NOMO-1 (cell line): ENCODE measurements around the gene TSHR.
"Not testable (repeated sequence)": the region's sequence is repeated elsewhere in the genome, so short reads cannot be mapped to it uniquely, and the experiment has no call there.

ENCODE experiments used
- DNase-seq, 2 experiments: peaks; one replicate each; lab custom pipeline; 2025; ENCODE audit not compliant: unreplicated experiment in 2 of 2; lab: John Stamatoyannopoulos, UW

Gene TSHR

GRCh38 chr14:80955416-80955941, at the start of gene TSHR:
TSHR (plus strand) TSS chr14:80955621; CDS start chr14:80955681, 60 bp downstream.
- no peak for DNase-seq

- DNase-seq = no peak
Measured at GRCh38 chr14:80906336-80906735, 49.1 kb upstream of the TSHR start.

GRCh38 chr14:80906946-80907345, 48.5 kb upstream of the TSHR start:
- no peak for DNase-seq

- not testable (repeated sequence) for DNase-seq
Measured at GRCh38 chr14:80912013-80912412, 43.4 kb upstream of the TSHR start.

GRCh38 chr14:80919622-80920021, 35.8 kb upstream of the TSHR start:
- no peak for DNase-seq

GRCh38 chr14:80923368-80923767, 32.1 kb upstream of the TSHR start:
- DNase-seq = no peak

- no peak for DNase-seq
Measured at GRCh38 chr14:80924365-80925103, 30.9 kb upstream of the TSHR start.

- DNase-seq = no peak
Measured at GRCh38 chr14:80926397-80927082, 28.9 kb upstream of the TSHR start.

- DNase-seq = no peak
Measured at GRCh38 chr14:80927083-80927989, 28.1 kb upstream of the TSHR start.

GRCh38 chr14:80930095-80930494, 25.3 kb upstream of the TSHR start:
- DNase-seq = no peak

- DNase-seq = peak; percentile 81 to 98
Measured at GRCh38 chr14:80930836-80931389, 24.5 kb upstream of the TSHR start.

GRCh38 chr14:80933282-80933681, 22.1 kb upstream of the TSHR start:
- no peak for DNase-seq

GRCh38 chr14:80933686-80934085, 21.7 kb upstream of the TSHR start:
- DNase-seq = peak in 1 of 2 experiments; percentile 43

GRCh38 chr14:80940146-80940545, 15.3 kb upstream of the TSHR start:
- peak; percentile 59 to 62 for DNase-seq

- DNase-seq = peak; percentile 95 to 97
Measured at GRCh38 chr14:80941241-80942185, 13.9 kb upstream of the TSHR start, which contains the start of gene CEP128. CEP128 (minus strand) TSS chr14:80941738.

GRCh38 chr14:80942191-80942600, 13.2 kb upstream of the TSHR start:
- peak in 1 of 2 experiments; percentile 61 for DNase-seq

- no peak for DNase-seq
Measured at GRCh38 chr14:80944861-80945617, 10.4 kb upstream of the TSHR start.

- no peak for DNase-seq
Measured at GRCh38 chr14:80946187-80946586, 9.2 kb upstream of the TSHR start.

- no peak for DNase-seq
Measured at GRCh38 chr14:80946797-80947196, 8.6 kb upstream of the TSHR start.
